Lower lobe of right lung (tissue), 2 donors: ENCODE measurements around the gene SEMA3D. TPM values are rescaled to one million over a fixed set of nuclear protein-coding genes. Genes with fewer than 3 reads are reported as not detected.

ENCODE experiments used
- ATAC-seq, 2 donors: fragments of 200-7000 bp; cut with Tn5 transposase; one replicate each; pipeline ENCODE4 v1.9.1; 2020 to 2022; ENCODE audit warnings: mild to moderate bottlenecking in 2 of 2, moderate library complexity in 2 of 2
- DNase-seq: peaks from one replicate; pipeline ENCODE4 v3.0.0-alpha.2; 2020
- H3K27ac ChIP-seq: fragments of 200-600 bp; one replicate; pipeline ENCODE4 v1.8.0; 2022
- H3K27me3 ChIP-seq: fragments of 200-600 bp; one replicate; pipeline ENCODE4 v1.8.0; 2022; ENCODE audit warnings: low read depth
- H3K36me3 ChIP-seq: fragments of 200-600 bp; one replicate; pipeline ENCODE4 v1.8.0; 2022; ENCODE audit warnings: mild to moderate bottlenecking
- H3K4me1 ChIP-seq: fragments of 200-600 bp; one replicate; pipeline ENCODE4 v1.8.0; 2022
- H3K4me3 ChIP-seq: fragments of 200-600 bp; one replicate; pipeline ENCODE4 v1.8.0; 2022; ENCODE audit warnings: mild to moderate bottlenecking
- H3K9me3 ChIP-seq: fragments of 200-600 bp; one replicate; pipeline ENCODE4 v1.8.0; 2022
- CTCF ChIP-seq: fragments of 200-600 bp; IDR thresholded peaks from one replicate; pipeline ENCODE4 v1.8.0; 2022; ENCODE audit warnings: antibody characterized with exemption, mild to moderate bottlenecking
- intact Hi-C: fragments of 100-400 bp; cut with DNase I; formaldehyde crosslinking; loops from one replicate; pipeline ENCODE4 v1.11.0; 2022
- total RNA-seq: library from RNA; stranded (reverse); fragmentation: NEBNext Ultra II Directional; extraction: Animal tissue kit (Norgen Biotek cat#: 25700); gene quantifications from one replicate; pipeline ENCODE4 v1.2.1, GENCODE V29; 2021
- donor health status: DM: no; HTN: yes; CAD: no; lungs with severe emphysema.

Gene SEMA3D
- total RNA-seq, 1 donor from 2014 or later: 8.0 TPM

GRCh38 chr7:85103962-85104361 is 82.9 kb downstream of the SEMA3D start:
- no peak for DNase-seq
- no peaks in the 10 kb centered on the region for H3K27me3 ChIP-seq
- intact Hi-C loops: no loop called here
- no peak for ATAC-seq
- no peak overlapping the region for H3K4me3 ChIP-seq
- TF ChIP-seq CTCF: no peak
- no peaks in the 10 kb centered on the region for H3K9me3 ChIP-seq
- H3K4me1 ChIP-seq: no peaks in the 10 kb centered on the region
- H3K36me3 ChIP-seq: no peaks in the 10 kb centered on the region
- no peak overlapping the region for H3K27ac ChIP-seq

- no peaks in the 10 kb centered on the region for H3K27me3 ChIP-seq
- no peak for DNase-seq
- no peaks in the 10 kb centered on the region for H3K9me3 ChIP-seq
- H3K36me3 ChIP-seq: no peaks in the 10 kb centered on the region
- H3K4me1 ChIP-seq: no peaks in the 10 kb centered on the region
- no peak overlapping the region for H3K4me3 ChIP-seq
- ATAC-seq: no peak
- intact Hi-C loops: no loop called here
- TF ChIP-seq CTCF: no peak
- H3K27ac ChIP-seq: no peak overlapping the region
These were observed 83.5 kb downstream of the SEMA3D start for GRCh38 chr7:85103357-85103756.

- H3K9me3 ChIP-seq: no peaks in the 10 kb centered on the region
- DNase-seq (no peak), ATAC-seq (no peak)
- intact Hi-C loops: no loop called here
- H3K36me3 ChIP-seq: no peaks in the 10 kb centered on the region
- H3K27ac ChIP-seq: no peak overlapping the region
- no peaks in the 10 kb centered on the region for H3K27me3 ChIP-seq
- TF ChIP-seq CTCF: no peak
- no peaks in the 10 kb centered on the region for H3K4me1 ChIP-seq
- H3K4me3 ChIP-seq: no peak overlapping the region
These were observed 84.0 kb downstream of the SEMA3D start for GRCh38 chr7:85102813-85103350.

GRCh38 chr7:85101347-85101746 is 85.5 kb downstream of the SEMA3D start:
- H3K4me1 ChIP-seq: no peaks in the 10 kb centered on the region
- H3K9me3 ChIP-seq: no peaks in the 10 kb centered on the region
- H3K36me3 ChIP-seq: no peaks in the 10 kb centered on the region
- ATAC-seq (no peak), DNase-seq (no peak)
- H3K27ac ChIP-seq: no peak overlapping the region
- H3K27me3 ChIP-seq: no peaks in the 10 kb centered on the region
- no peak for TF ChIP-seq CTCF
- no peak overlapping the region for H3K4me3 ChIP-seq
- intact Hi-C loops: no loop called here

- no peak overlapping the region for H3K4me3 ChIP-seq
- DNase-seq: no peak
- ATAC-seq: no peak
- intact Hi-C loops: no loop called here
- no peaks in the 10 kb centered on the region for H3K9me3 ChIP-seq
- no peaks in the 10 kb centered on the region for H3K36me3 ChIP-seq
- no peak overlapping the region for H3K27ac ChIP-seq
- no peaks in the 10 kb centered on the region for H3K4me1 ChIP-seq
- no peak for TF ChIP-seq CTCF
- H3K27me3 ChIP-seq: no peaks in the 10 kb centered on the region
These were observed 89.0 kb downstream of the SEMA3D start for GRCh38 chr7:85097844-85098243.

- H3K4me1 ChIP-seq: no peaks in the 10 kb centered on the region
- H3K27ac ChIP-seq: no peak overlapping the region
- DNase-seq (no peak), ATAC-seq (no peak)
- no peak for TF ChIP-seq CTCF
- no peak overlapping the region for H3K4me3 ChIP-seq
- no peaks in the 10 kb centered on the region for H3K27me3 ChIP-seq
- no peaks in the 10 kb centered on the region for H3K36me3 ChIP-seq
- intact Hi-C loops: no loop called here
- H3K9me3 ChIP-seq: no peaks in the 10 kb centered on the region
These were observed 91.0 kb downstream of the SEMA3D start for GRCh38 chr7:85095806-85096205.
